ENCODE measurements around the gene HOXC9. TPM values are rescaled to one million over a fixed set of nuclear protein-coding genes. Genes with fewer than 3 reads are reported as not detected.

HOXC9 gene
- total RNA-seq, 1 donor from 2014 or later, result not detected

DNA sequence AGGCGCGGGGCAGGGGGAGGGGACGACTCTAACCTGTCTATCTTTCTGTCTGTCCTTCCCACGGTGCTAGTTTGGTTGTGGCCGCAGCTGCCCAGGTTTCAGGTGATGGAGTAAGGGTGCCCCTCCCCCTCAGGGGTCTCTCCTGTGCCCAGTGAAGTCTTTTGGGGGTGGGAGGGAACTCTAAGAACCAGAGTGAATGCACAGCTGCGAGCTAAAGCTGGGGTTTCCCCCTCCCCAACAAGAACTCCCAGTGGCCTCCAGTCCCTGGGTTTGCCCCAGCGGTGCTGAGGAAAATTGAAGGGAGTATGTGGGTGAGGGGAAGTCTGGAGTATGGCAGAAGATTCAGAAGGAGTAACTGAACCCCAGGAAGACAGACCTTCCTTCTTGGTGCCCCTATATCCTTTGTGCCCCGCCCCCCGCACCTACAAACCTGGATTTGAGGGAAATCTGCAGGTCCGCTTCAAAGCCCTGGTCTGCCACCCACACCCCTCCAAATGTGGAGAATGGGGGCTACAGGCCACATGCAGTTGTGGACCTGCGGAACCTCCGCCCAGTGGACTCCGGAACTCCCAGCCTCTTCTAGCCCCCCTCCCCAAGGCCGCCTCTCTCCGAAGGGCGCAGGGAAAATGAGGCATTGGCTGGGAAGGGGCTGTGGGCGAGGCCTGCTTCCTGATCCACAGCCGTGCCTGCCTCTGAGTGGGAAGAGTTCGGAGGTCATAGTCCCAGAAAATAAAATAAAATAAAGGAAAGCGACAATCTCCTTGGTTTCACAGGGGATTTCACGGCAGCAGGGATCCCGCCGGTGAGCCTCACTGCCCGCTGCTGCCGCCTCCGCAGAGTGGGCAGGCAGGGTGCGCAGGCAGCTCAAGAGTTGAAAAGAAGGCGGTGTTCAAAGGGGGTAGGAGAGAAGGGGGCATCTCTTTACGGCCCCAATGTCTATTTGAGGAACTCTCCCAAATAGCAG lies 3.4 kb upstream of the HOXC9 start:
- intact Hi-C loops (cut with micrococcal nuclease), result no loop called here
- no peak for DNase-seq
- no peak for ATAC-seq

DNA sequence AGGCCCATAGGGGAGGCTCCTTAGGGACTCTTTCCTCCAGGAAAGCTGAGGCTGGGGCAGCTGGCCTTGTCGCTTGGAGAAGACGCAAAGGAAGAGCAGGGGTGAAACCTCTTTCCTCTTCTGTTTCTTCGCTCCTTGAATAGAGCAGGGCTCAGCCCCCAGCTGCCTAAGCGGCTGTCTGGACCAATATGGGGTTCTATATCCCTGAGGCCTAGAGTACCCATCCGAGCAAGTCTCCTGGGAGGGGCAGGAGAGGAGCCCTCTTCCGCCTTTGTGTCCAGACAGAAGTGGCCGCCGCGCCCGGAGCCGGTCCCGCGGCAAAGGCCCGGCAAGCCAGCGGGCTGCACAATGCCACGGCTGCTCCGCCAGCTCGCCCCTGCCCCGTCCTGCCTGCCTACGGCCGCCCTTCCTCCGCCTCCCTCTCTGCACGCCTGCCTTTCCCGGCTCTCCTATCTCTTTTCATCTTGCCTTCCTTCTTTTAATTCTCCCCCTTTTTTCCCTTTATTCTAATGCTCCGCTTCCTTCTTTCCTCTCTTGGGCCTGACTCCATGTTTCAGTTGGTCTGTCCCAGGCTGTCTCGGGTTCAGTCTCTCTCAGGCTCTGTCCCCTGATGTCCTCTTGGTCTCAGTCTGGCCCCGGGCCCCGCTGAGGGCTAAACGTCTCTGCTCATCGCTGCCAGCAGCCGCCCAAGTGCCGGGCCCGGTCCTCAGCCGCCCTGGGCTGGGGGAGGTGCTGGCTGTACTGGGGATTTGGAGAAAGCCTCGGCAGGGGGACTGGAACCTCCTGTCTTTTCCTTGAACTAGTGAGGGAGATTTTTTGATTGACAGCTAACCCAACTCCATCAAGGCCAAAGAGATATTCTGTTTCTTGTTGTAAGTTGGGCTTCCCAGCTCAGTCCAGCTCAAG lies 2.5 kb upstream of the HOXC9 start:
- intact Hi-C loops (cut with micrococcal nuclease), result no loop called here
- ATAC-seq (no peak), DNase-seq (no peak)

DNA sequence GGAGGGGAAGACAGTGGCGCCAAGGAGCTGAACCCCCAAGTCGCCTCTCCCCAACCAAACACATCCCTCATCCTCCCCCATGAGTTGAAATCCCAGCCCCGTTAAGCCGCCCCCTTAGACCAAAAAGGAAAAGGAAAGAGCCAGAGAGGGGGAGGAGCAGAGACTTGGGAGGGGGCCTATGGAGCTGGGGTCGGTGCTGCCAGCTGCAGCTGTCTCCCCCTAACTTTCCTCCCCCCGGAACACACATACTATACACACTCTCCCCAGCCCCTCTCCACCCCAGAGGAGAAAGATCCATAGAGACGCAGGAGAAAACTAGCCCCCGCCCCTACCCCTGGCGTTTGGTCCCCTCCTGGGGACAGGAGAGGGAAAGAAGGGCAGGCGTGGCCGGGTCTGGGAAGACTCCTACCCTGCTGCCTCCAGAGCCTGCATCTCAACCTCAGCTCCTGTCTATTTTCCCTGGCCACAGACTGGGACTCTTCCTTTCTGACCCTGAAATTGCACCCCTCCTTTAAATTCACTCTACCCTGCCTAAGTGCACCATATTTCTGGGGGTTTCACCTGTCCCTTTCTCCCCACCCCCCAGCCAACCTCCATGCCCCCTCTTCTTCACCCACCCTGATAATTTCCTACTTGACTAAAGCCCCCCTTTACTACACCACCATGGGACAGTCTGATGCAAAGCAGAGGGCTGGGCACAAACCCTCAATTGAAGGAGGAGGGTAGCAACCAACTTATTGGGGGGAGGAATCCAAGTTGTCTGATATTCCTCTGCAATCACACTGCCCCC lies 1.7 kb upstream of the HOXC9 start:
- ATAC-seq (no peak), DNase-seq (peak; percentile 11)
- intact Hi-C loops (cut with micrococcal nuclease), result no loop called here

DNA sequence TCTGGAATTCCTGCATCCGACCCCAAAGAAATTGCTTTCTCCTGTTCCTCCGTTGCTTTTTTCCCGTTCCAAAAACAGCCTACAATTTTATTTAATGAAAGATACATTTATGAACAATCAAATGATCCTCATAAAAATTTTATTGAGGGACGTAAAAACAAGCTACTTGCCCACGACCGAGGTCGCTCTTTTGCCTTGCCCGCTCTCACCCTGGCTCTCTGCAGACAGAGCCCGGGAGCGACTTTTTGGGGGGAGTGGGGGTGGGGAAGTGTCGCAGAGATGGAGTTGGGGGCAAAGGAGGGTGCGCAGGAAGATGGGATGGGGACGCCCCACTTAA lies 1.1 kb upstream of the HOXC9 start:
- intact Hi-C loops (cut with micrococcal nuclease), result no loop called here
- no peak for DNase-seq
- ATAC-seq, result no peak

DNA sequence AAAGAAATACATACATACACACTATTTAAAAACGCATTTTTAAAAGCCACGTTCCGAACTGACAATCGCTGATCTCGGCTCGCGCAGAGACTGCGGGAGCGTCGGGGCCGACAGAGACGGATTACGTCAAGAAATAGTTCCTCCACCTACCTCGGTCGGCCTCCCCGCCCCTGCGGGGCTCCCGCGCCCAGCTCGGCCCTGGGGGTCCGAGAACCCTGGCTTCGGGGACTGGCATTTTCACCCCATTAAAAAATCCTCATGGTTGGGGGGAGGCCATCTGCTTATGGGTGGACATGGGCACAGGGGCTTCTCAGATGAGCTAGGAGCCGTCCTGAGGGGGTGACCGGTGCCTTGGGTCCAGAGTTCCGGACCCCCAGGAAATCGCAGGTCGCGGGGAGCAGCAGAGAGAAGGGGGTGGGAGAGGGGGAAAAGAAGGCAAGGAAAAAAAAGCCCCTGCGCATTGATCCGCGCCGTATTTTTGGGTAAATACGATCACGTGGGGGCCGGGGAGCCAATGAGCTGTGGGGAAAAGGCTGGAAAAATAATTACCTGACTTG lies 324 bp upstream of the HOXC9 start:
- intact Hi-C loops (cut with micrococcal nuclease), result no loop called here
- DNase-seq (no peak), ATAC-seq (no peak)

DNA sequence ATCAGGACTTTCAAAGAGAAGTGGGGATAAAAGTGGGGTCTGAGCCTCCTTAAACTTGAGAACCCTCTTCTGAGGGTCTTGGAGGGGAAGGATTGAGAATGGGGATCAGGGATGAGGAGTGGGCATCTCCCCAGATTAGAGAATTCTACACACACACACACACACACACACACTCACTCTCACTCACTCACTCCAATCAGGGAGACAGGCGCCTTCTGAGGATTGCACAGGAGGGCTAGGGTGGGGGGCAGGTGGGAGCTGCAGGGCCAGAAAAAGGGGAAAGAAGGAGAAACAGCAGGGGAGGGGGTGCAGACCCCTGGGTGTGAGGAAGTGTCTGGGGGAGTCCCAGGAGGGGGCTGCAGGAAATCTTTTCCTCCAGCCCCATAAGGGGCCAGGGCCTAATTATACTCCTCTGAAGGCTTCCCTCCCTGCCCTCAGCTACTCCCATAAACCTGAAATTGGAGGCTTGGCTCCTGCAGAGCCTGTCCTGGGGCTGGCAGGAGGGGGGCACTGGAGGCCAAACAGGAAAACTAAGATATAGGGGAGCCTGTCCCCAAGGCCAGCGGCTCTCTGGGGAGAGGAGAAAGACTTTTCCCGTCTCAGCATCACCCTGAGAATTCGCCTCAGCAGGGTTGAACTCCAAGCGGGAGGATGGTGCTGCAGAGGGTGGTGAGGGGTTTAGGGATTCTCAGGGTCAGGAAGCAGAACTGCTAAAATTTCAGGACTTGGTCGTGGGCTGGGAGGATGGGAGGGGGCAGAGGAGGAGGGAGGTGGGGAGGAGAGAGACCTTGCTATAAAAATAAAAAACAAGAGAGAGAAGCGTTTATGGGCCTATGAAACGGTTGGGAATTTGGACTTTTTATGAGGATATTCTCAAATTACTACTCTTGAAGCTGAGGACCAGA lies 1.6 kb downstream of the HOXC9 start:
- ATAC-seq (no peak), DNase-seq (no peak)
- intact Hi-C loops (cut with micrococcal nuclease), result no loop called here

DNA sequence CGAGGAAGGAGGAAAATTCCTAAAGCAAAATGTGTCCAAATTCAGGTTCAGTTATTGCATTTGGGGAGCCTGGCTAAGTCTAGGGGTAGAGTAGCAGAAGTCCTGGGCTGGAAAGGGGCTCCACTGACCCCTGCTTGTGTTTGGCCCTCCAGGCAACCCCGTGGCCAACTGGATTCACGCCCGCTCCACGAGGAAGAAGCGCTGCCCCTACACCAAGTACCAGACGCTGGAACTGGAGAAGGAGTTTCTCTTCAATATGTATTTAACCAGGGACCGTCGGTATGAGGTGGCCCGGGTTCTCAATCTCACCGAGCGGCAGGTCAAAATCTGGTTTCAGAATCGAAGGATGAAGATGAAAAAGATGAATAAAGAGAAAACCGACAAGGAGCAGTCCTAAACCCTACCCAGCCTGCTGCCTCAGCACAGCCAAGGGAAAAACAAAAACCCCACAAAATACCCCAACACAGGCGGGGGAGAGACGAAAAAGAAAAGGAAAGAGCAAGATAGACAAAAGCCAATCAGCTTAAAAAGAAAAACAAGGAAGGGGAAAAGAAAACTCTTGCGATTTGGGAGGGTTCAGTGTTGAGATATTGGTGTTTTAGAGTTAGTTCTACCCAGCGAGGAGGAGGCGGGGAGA lies 2.4 kb downstream of the HOXC9 start:
- intact Hi-C loops (cut with micrococcal nuclease), result no loop called here
- DNase-seq (no peak), ATAC-seq (no peak)

DNA sequence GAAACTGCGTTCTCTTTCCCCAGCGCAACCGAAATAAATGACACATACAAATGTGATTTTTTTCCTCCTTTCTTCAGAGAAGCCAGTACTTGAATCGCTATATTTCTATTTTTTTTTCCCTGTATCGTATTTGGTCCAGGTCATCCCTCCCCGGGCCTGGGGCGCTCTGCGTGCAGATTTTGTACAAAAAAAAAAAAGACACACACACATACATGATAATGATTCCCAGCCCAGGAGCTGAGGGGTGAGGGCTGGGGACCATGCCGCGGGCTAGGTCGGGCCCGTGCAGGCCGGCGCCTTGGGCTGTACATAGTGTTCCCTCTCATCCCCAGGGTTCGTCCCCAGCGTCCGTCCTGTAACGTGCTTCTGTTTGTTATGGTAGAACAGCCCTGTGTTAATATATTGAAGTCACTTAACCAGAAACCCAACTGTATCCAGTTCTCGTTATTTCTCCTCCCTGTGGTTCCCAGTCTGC lies 3.0 kb downstream of the HOXC9 start:
- DNase-seq (no peak), ATAC-seq (no peak)
- intact Hi-C loops (cut with micrococcal nuclease), result no loop called here

DNA sequence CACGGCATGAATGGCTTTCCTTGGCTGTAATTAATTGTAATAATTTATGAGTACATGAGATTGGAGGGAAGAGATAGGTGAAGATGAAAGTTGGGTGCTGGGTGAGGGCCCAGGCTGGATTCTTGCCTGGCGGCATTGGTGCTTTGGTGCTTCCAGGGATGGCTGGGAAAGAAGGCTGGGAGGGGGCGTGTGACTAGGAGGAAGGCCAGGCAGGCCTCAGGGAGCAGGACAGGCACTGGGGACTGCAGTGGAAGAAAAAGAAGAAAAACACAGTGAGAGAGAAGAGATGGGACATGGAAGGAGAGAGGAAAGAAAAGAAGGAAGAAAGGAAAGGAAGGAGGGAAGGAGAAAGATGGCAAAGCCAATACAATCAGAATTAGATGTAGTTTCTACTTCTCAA lies 3.7 kb downstream of the HOXC9 start:
- intact Hi-C loops (cut with micrococcal nuclease), result no loop called here
- ATAC-seq (no peak), DNase-seq (no peak)

DNA sequence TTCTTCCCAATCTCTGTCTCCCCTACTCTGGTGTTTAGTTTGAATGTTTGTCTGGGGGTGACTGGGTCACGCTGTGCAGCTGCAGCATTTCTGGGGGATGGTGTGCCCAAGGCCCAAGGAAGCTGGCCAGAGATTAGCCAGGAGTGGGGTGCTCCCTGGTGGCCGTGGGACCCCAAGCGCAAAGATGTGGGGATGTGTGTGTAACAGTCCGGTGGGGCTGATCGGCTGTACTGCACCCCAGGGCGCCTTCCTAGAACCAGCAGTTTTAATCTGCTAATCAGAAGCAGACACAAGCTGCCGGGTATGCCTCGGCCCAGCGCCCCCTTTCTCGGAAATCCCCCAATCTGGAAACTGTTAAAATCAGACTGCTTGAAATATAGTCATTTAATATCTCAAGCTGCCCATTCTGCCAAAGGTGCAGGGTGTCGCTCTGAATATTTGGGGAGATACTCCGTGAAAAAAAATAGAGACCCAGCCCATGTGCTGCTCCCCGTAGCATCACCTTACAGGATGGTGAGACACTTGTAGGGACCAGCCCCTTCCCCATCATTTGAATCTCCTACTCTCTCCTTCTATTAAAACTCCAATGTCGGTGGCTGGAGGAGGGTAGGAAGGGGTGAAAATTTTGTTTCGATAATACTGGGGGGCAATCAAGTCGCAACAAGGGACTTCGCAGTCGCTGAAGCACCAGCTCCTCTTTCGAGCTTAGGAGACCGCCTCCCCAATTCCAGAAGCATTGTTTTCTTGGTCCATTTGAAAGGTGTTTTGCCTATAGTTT lies 4.3 kb downstream of the HOXC9 start:
- intact Hi-C loops (cut with micrococcal nuclease), result no loop called here

DNA sequence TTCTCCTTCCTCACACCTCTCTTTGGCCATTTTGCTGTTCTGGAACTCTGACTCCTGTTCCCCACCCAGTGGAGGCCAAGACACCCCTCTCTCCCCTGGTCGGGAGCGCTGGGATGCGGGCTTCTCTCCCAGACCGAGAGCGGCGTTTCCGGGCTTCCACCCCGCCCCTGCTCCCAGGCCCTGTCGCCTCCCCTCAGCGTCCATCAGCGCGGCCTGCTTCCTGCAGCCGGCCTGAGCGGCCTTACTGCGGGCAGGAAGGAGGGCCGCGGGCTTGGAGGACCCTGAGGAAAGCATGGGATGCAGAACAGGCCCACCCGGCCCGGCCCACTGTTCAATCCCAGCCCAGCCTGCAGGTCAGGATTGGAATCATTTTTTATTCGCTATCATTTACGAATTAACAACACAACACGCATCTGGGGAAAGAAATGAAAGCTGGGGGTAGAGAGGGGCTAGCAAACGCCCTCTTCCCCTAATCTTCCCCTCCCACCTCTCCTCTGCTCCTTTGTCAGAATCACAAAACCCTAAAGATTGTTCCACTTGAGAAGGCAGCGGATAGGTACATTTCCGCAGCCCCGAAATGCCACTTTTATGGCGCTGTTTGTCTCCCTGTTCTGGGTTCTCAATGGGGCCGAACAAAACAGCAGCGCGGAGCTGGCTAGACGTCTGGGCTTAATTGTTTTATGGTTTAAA lies 5.0 kb downstream of the HOXC9 start:
- no peak for DNase-seq
- no peak for ATAC-seq
- intact Hi-C loops (cut with micrococcal nuclease), result loop anchor here (5.0 kb wide), 1 partner anchor 197 kb away; no protein-coding TSS in a partner anchor

More for the DNA sequence above, 4.3 kb downstream of the HOXC9 start:
- ATAC-seq, result no peak
- no peak for DNase-seq

DNA sequence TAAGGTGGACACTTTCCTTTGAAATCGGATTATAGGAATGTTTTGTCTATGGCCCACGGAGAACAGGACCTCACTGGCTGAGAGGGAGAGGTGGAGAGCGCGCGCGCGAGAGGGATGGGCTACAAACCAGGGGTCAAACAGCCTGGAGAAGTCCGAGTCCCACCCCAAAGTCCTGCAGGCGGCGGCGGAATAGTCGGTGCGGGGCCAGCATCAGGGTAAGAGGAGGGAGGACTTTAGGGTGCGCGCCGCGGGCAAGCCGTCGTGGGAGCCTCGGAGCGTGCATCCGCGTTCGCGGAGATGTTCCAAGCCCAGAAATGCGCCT lies 5.5 kb downstream of the HOXC9 start:
- intact Hi-C loops (cut with micrococcal nuclease), result loop anchor here (5.0 kb wide), 1 partner anchor 197 kb away; no protein-coding TSS in a partner anchor
- DNase-seq, result no peak
- no peak for ATAC-seq

DNA sequence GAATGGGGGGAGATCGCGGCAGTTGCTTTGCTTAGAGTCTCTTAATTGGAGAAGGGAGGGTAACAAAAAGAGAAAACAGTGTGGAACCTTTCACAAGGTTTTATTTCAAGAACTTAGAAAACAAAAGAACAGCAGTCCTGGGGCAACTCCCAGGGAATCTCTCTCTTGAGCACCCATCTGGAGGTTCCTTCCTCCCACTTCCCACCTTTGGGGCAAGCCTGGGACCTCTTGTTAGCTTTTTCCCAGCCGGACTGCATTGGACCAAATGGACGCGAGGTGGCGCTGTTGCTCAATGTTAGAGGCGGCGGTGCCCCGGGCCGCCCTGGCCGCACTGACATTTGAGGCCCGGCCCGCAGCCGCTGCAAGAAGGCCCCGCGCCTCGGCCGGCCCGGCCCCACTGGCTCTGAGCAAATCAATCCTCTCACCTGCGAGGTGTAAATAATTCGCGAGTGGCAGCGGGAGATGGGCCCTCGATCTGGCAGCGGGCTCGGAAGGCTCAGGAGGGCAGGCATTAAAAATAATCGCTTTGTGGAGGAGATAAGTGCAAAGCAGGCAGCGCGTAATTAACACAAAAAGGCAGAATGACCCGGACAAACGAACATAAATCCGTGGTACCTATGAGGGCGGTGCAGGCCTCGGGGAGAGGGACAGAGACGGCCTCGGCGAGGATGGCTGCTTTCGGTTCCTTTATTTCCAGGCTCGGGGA lies 6.0 kb downstream of the HOXC9 start:
- ATAC-seq (peak; percentile 96), DNase-seq (peak; percentile 92)
- intact Hi-C loops (cut with micrococcal nuclease), result loop anchor here (5.0 kb wide), 1 partner anchor 196 kb away; no protein-coding TSS in a partner anchor

DNA sequence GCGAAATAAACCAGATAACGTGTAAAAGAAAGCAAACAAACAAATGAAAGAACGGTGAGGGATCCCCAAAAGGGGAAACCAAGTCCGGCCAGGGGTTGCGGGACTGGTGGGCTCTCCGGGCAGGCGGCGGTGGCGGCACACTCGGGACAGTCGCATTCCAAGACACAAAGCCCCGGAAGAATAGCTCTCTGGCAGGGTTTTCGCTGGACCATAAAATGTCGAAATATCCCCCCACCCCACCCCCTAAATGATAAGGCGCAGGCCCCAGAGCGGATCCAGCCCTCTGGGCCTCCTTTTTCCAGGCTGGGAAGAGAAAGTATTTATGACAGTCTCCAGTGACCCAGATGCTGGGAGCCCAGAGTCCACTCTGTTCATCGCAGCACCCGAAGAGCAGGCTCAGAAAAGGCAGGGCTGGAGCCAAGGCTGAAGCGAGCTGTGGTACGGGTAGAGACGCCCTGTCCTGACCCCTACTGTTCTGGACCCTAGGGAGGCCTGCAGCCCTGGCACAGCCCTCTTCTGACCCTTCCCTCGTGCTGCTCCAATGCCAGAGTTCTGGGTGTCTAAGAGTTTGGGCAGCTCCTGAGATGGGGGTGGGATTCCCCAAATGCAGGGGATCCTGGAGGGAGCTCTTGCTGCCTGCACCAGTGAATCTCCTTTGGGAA lies 6.7 kb downstream of the HOXC9 start:
- intact Hi-C loops (cut with micrococcal nuclease), result loop anchor here (5.0 kb wide), 1 partner anchor 196 kb away; no protein-coding TSS in a partner anchor
- peak; percentile 22 for ATAC-seq
- DNase-seq, result no peak
